ENCODE data around the gene CRTC3. TPM values are rescaled to one million over a fixed set of nuclear protein-coding genes. Genes with fewer than 3 reads are reported as not detected.
A peak's percentile ranks its signal among the peaks of the same experiment; 100 is the strongest.

CRTC3 gene
- total and polyA plus RNA-seq, 2 donors (not counting 1 experiment from before 2014, with no cell fraction given), result 18.3 to 23.4 TPM

DNA sequence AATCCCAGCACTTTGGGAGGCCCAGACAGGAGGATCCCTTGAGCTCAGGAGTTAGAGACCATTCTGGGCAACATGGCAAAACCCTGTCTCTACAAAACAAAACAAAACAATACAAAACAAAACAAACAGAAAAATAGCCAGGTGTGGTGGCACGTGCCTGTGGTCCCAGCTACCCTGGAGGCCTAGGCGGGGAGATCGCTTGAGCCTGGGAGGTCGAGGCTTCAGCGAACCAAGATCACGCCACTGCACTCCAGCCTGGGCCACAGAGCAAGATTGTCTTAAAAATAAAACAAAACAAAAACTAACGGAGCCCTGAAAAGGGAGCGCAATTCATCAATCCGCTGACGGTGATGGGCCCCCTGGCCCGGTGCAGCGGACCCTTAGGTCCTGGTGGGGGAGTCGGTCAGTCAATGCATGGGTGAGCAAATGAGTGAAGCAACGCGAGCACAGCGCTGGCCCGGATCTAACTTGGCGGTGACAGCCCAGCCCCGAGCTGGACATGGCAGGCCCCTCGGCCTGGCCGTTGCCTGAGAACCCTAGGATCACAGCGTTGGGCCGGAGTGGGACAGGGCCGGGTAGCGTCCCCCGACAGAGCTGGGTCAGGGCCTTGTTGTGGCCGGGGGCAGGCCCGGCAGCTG lies 135.0 kb downstream of the CRTC3 start:
- TF ChIP-seq EZH2 (IDR thresholded peaks at IDR 0.05; ENCODE audit: low read length, missing control alignments), result no peak
- TF ChIP-seq, protein P1, sequence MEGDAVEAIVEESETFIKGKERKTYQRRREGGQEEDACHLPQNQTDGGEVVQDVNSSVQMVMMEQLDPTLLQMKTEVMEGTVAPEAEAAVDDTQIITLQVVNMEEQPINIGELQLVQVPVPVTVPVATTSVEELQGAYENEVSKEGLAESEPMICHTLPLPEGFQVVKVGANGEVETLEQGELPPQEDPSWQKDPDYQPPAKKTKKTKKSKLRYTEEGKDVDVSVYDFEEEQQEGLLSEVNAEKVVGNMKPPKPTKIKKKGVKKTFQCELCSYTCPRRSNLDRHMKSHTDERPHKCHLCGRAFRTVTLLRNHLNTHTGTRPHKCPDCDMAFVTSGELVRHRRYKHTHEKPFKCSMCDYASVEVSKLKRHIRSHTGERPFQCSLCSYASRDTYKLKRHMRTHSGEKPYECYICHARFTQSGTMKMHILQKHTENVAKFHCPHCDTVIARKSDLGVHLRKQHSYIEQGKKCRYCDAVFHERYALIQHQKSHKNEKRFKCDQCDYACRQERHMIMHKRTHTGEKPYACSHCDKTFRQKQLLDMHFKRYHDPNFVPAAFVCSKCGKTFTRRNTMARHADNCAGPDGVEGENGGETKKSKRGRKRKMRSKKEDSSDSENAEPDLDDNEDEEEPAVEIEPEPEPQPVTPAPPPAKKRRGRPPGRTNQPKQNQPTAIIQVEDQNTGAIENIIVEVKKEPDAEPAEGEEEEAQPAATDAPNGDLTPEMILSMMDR (conservative IDR thresholded peaks at IDR 0.05 in 1 of 2, IDR thresholded peaks at IDR 0.05 in 1 of 2; ENCODE audit: low read depth in 1 of 2, low read length in 2 of 2), result no peak
- Histone ChIP-seq H3K27me3 (ENCODE audit: control insufficient read depth, insufficient read depth, low read length) (no peaks in the 10 kb centered on the region), H2AFZ (ENCODE audit: low read length) (peak overlapping the region; percentile 66), H3K4me1 (ENCODE audit: control insufficient read depth, extremely low read depth, insufficient read depth, low read length) (peaks cover 15% of the 10 kb centered on the region), H3K79me2 (ENCODE audit: control insufficient read depth, insufficient read depth, low read length) (no peaks in the 10 kb centered on the region), H3K36me3 (ENCODE audit: control insufficient read depth, insufficient read depth, low read length) (no peaks in the 10 kb centered on the region), H3K9me3 (ENCODE audit: control insufficient read depth, insufficient read depth, low read depth, low read length) (no peaks in the 10 kb centered on the region), H3K4me3 (replicated peaks in 1 of 4; ENCODE audit: control extremely low read depth in 1 of 4, insufficient read depth in 1 of 4, low read depth in 3 of 4, low read length in 4 of 4) (peak overlapping the region; percentile 53 to 78 (median 66)), H3K4me2 (ENCODE audit: extremely low read depth, insufficient read depth, low read length) (peak overlapping the region; percentile 87), H3K9ac (ENCODE audit: insufficient read depth, low read length) (peak overlapping the region; percentile 89), H4K20me1 (ENCODE audit: control insufficient read depth, extremely low read depth, insufficient read depth, low read length) (no peaks in the 10 kb centered on the region), H3K27ac (ENCODE audit: insufficient read depth, low read length) (peak overlapping the region; percentile 85)
- DNase-seq (ENCODE audit: low read depth in 2 of 2), result peak; percentile 48 to 62

DNA sequence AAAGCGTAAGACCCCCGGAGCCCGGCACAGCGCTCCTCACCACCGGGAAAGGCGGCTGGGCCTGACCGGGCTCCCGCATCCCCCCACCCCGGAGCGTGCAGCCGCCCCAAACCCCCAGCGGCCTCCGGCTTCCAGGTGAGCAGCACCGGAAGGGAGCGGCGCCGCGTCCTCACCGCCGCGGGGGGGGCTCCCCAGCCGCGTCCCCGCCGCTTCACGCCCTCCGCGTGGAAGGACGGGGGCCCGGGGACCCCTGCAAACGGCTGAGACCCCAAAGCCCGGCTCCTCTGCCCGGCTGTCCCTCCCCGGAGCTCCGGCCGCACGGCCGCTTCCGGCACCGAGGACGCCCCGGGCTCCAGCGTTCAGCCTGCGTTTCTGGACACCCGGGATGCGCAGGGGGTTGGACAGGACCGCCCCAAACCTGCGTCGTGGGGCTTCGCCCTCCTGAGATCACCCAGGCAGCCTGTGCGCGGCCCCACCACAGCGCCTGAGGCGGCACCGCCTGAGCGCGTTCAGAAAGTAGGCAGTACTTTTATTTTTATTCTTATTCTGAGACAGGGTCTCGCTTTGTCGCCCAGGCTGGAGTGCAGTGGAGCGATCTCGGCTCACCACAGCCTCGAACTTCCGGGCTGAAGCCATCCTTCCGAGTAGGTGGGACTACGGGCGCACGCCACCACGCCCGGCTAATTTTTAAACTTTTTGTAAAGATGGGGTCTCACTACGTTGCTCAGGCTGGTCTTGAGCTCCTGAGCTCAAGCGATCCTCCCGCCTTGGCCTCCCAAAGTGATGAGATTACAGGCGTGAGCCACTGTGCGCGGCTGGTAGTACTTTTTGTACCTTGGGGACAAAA lies 135.8 kb downstream of the CRTC3 start:
- no peaks in the 10 kb centered on the region for H4K20me1 ChIP-seq (ENCODE audit: control insufficient read depth, extremely low read depth, insufficient read depth, low read length)

More for the DNA sequence above, 135.8 kb downstream of the CRTC3 start:
- Histone ChIP-seq H3K9ac (ENCODE audit: insufficient read depth, low read length) (peak overlapping the region; percentile 89), H3K79me2 (ENCODE audit: control insufficient read depth, insufficient read depth, low read length) (no peaks in the 10 kb centered on the region), H3K4me2 (ENCODE audit: extremely low read depth, insufficient read depth, low read length) (peak overlapping the region; percentile 87), H3K4me1 (ENCODE audit: control insufficient read depth, extremely low read depth, insufficient read depth, low read length) (peaks cover 11% of the 10 kb centered on the region), H3K36me3 (ENCODE audit: control insufficient read depth, insufficient read depth, low read length) (no peaks in the 10 kb centered on the region), H3K4me3 (replicated peaks in 1 of 4; ENCODE audit: control extremely low read depth in 1 of 4, insufficient read depth in 1 of 4, low read depth in 3 of 4, low read length in 4 of 4) (peak overlapping the region; percentile 53 to 78 (median 66)), H3K27me3 (ENCODE audit: control insufficient read depth, insufficient read depth, low read length) (no peaks in the 10 kb centered on the region), H3K27ac (ENCODE audit: insufficient read depth, low read length) (peak overlapping the region; percentile 85), H3K9me3 (ENCODE audit: control insufficient read depth, insufficient read depth, low read depth, low read length) (no peaks in the 10 kb centered on the region), H2AFZ (ENCODE audit: low read length) (peak overlapping the region; percentile 66)
- no peak for TF ChIP-seq EZH2 (IDR thresholded peaks at IDR 0.05; ENCODE audit: low read length, missing control alignments)
- TF ChIP-seq, protein P1 (conservative IDR thresholded peaks at IDR 0.05 in 1 of 2, IDR thresholded peaks at IDR 0.05 in 1 of 2; ENCODE audit: low read depth in 1 of 2, low read length in 2 of 2), result no peak
- DNase-seq (ENCODE audit: low read depth in 2 of 2), result peak; percentile 58 to 62

All from fibroblast of lung (primary cell).